ENCODE results near the gene SLC9A9. TPM values are rescaled to one million over a fixed set of nuclear protein-coding genes. Genes with fewer than 3 reads are reported as not detected.

Gene SLC9A9
- total RNA-seq, 2 experiments from 2014 or later, result 1.3 to 1.6 TPM

- Mint-ChIP-seq H3K27ac (no peak overlapping the region), H3K36me3 (no peaks in the 10 kb centered on the region), H3K4me3 (no peak overlapping the region), H3K9me3 (no peaks in the 10 kb centered on the region), H3K27me3 (no peaks in the 10 kb centered on the region), H3K4me1 (ENCODE audit: low read depth) (peaks cover 48% of the 10 kb centered on the region)
- ChIA-PET CTCF (interaction anchor here (0.7 kb wide), 1 partner anchor 69 kb away, joined by 3 read pairs; no protein-coding TSS in a partner anchor), POLR2A (no interaction called here)
- intact Hi-C loops (cut with micrococcal nuclease), result no loop called here
- DNase-seq, result no peak
Measured at GRCh38 chr3:143822798-143823197, 25.5 kb downstream of the SLC9A9 start.

- intact Hi-C loops (cut with micrococcal nuclease), result no loop called here
- H3K4me3 Mint-ChIP-seq, result no peak overlapping the region
- no peaks in the 10 kb centered on the region for H3K27me3 Mint-ChIP-seq
- H3K4me1 Mint-ChIP-seq (ENCODE audit: low read depth), result peaks cover 48% of the 10 kb centered on the region
- DNase-seq, result no peak
- POLR2A ChIA-PET, result no interaction called here
- H3K36me3 Mint-ChIP-seq, result no peaks in the 10 kb centered on the region
- CTCF ChIA-PET, result no interaction called here
- H3K27ac Mint-ChIP-seq, result no peak overlapping the region
- H3K9me3 Mint-ChIP-seq, result no peaks in the 10 kb centered on the region
Measured at GRCh38 chr3:143822374-143822773, 25.9 kb downstream of the SLC9A9 start.

GRCh38 chr3:143821862-143822261 is 26.4 kb downstream of the SLC9A9 start:
- ChIA-PET CTCF (no interaction called here), POLR2A (no interaction called here)
- Mint-ChIP-seq H3K36me3 (no peaks in the 10 kb centered on the region), H3K9me3 (no peaks in the 10 kb centered on the region), H3K27ac (no peak overlapping the region), H3K4me1 (ENCODE audit: low read depth) (peaks cover 46% of the 10 kb centered on the region), H3K27me3 (no peaks in the 10 kb centered on the region), H3K4me3 (no peak overlapping the region)
- peak; percentile 16 for DNase-seq
- intact Hi-C loops (cut with micrococcal nuclease), result no loop called here

GRCh38 chr3:143820466-143821221 is 27.6 kb downstream of the SLC9A9 start:
- H3K9me3 Mint-ChIP-seq, result no peaks in the 10 kb centered on the region
- ChIA-PET CTCF (interaction anchor here (1.1 kb wide), 1 partner anchor 48 kb away, joined by 3 read pairs; no protein-coding TSS in a partner anchor), POLR2A (no interaction called here)
- peaks cover 3% of the 10 kb centered on the region for H3K36me3 Mint-ChIP-seq
- intact Hi-C loops (cut with micrococcal nuclease), result no loop called here
- H3K27me3 Mint-ChIP-seq, result no peaks in the 10 kb centered on the region
- H3K4me3 Mint-ChIP-seq, result no peak overlapping the region
- no peak for DNase-seq
- H3K27ac Mint-ChIP-seq, result no peak overlapping the region
- H3K4me1 Mint-ChIP-seq (ENCODE audit: low read depth), result peaks cover 34% of the 10 kb centered on the region

- Mint-ChIP-seq H3K9me3 (no peaks in the 10 kb centered on the region), H3K27ac (no peak overlapping the region), H3K36me3 (peaks cover 3% of the 10 kb centered on the region), H3K4me3 (no peak overlapping the region), H3K4me1 (ENCODE audit: low read depth) (peaks cover 30% of the 10 kb centered on the region), H3K27me3 (no peaks in the 10 kb centered on the region)
- DNase-seq, result no peak
- POLR2A ChIA-PET, result no interaction called here
- intact Hi-C loops (cut with micrococcal nuclease), result no loop called here
- CTCF ChIA-PET, result interaction anchor here (1.1 kb wide), 1 partner anchor 47 kb away, joined by 3 read pairs; no protein-coding TSS in a partner anchor
Measured at GRCh38 chr3:143819890-143820289, 28.4 kb downstream of the SLC9A9 start.

- H3K36me3 Mint-ChIP-seq, result peaks cover 3% of the 10 kb centered on the region
- H3K27ac Mint-ChIP-seq, result peak overlapping the region; percentile 25
- no peak overlapping the region for H3K4me3 Mint-ChIP-seq
- intact Hi-C loops (cut with micrococcal nuclease), result loop anchor here (1.0 kb wide), 2 partner anchors 18 to 34 kb away; partner anchors contain the start of gene SLC9A9
- POLR2A ChIA-PET, result no interaction called here
- CTCF ChIA-PET, result no interaction called here
- H3K4me1 Mint-ChIP-seq (ENCODE audit: low read depth), result peaks cover 13% of the 10 kb centered on the region
- peak; percentile 36 for DNase-seq
- no peaks in the 10 kb centered on the region for H3K9me3 Mint-ChIP-seq
- H3K27me3 Mint-ChIP-seq, result no peaks in the 10 kb centered on the region
Measured at GRCh38 chr3:143814443-143814889, 33.8 kb downstream of the SLC9A9 start.

- peaks cover 20% of the 10 kb centered on the region for H3K4me1 Mint-ChIP-seq (ENCODE audit: low read depth)
- no peak overlapping the region for H3K27ac Mint-ChIP-seq
- intact Hi-C loops (cut with micrococcal nuclease), result no loop called here
- H3K9me3 Mint-ChIP-seq, result no peaks in the 10 kb centered on the region
- ChIA-PET CTCF (no interaction called here), POLR2A (no interaction called here)
- no peak overlapping the region for H3K4me3 Mint-ChIP-seq
- peaks cover 3% of the 10 kb centered on the region for H3K36me3 Mint-ChIP-seq
- DNase-seq, result no peak
- no peaks in the 10 kb centered on the region for H3K27me3 Mint-ChIP-seq
Measured at GRCh38 chr3:143812481-143812880, 35.8 kb downstream of the SLC9A9 start.

- ChIA-PET CTCF (no interaction called here), POLR2A (no interaction called here)
- no peaks in the 10 kb centered on the region for H3K27me3 Mint-ChIP-seq
- DNase-seq, result no peak
- intact Hi-C loops (cut with micrococcal nuclease), result no loop called here
- no peak overlapping the region for H3K27ac Mint-ChIP-seq
- peaks cover 20% of the 10 kb centered on the region for H3K4me1 Mint-ChIP-seq (ENCODE audit: low read depth)
- H3K36me3 Mint-ChIP-seq, result peaks cover 3% of the 10 kb centered on the region
- H3K4me3 Mint-ChIP-seq, result no peak overlapping the region
- no peaks in the 10 kb centered on the region for H3K9me3 Mint-ChIP-seq
Measured at GRCh38 chr3:143811602-143812001, 36.7 kb downstream of the SLC9A9 start.

- Mint-ChIP-seq H3K36me3 (no peaks in the 10 kb centered on the region), H3K27ac (no peak overlapping the region), H3K27me3 (no peaks in the 10 kb centered on the region), H3K9me3 (no peaks in the 10 kb centered on the region), H3K4me1 (ENCODE audit: low read depth) (peaks cover 20% of the 10 kb centered on the region), H3K4me3 (no peak overlapping the region)
- ChIA-PET CTCF (no interaction called here), POLR2A (no interaction called here)
- DNase-seq, result no peak
- intact Hi-C loops (cut with micrococcal nuclease), result no loop called here
Measured at GRCh38 chr3:143810953-143811265, 37.4 kb downstream of the SLC9A9 start.

- H3K27me3 Mint-ChIP-seq, result no peaks in the 10 kb centered on the region
- H3K27ac Mint-ChIP-seq, result no peak overlapping the region
- H3K4me1 Mint-ChIP-seq (ENCODE audit: low read depth), result peaks cover 20% of the 10 kb centered on the region
- no peak for DNase-seq
- intact Hi-C loops (cut with micrococcal nuclease), result no loop called here
- no peaks in the 10 kb centered on the region for H3K9me3 Mint-ChIP-seq
- POLR2A ChIA-PET, result no interaction called here
- no peaks in the 10 kb centered on the region for H3K36me3 Mint-ChIP-seq
- CTCF ChIA-PET, result interaction anchor here (0.6 kb wide), 1 partner anchor 1046 kb away, joined by 4 read pairs; no protein-coding TSS in a partner anchor
- H3K4me3 Mint-ChIP-seq, result no peak overlapping the region
Measured at GRCh38 chr3:143810166-143810952, 37.9 kb downstream of the SLC9A9 start.

- no peaks in the 10 kb centered on the region for H3K9me3 Mint-ChIP-seq
- no peak overlapping the region for H3K4me3 Mint-ChIP-seq
- H3K27ac Mint-ChIP-seq, result no peak overlapping the region
- peaks cover 12% of the 10 kb centered on the region for H3K4me1 Mint-ChIP-seq (ENCODE audit: low read depth)
- ChIA-PET POLR2A (no interaction called here), CTCF (interaction anchor here (0.6 to 1.2 kb wide), 2 partner anchors 141 to 1047 kb away, joined by 4 read pairs; no protein-coding TSS in a partner anchor)
- no peak for DNase-seq
- intact Hi-C loops (cut with micrococcal nuclease), result loop anchor here (2.0 kb wide), 1 partner anchor 16 kb away; no protein-coding TSS in a partner anchor
- H3K27me3 Mint-ChIP-seq, result no peaks in the 10 kb centered on the region
- H3K36me3 Mint-ChIP-seq, result no peaks in the 10 kb centered on the region
Measured at GRCh38 chr3:143809121-143809621, 39.1 kb downstream of the SLC9A9 start.

- no peaks in the 10 kb centered on the region for H3K9me3 Mint-ChIP-seq
- H3K4me1 Mint-ChIP-seq (ENCODE audit: low read depth), result peaks cover 7% of the 10 kb centered on the region
- no peak overlapping the region for H3K4me3 Mint-ChIP-seq
- intact Hi-C loops (cut with micrococcal nuclease), result loop anchor here (1.0 to 2.0 kb wide), 3 partner anchors 17 to 40 kb away; partner anchors contain the start of gene SLC9A9
- ChIA-PET POLR2A (interaction anchor here (0.8 kb wide), 1 partner anchor 163 kb away, joined by 3 read pairs; the partner anchor contains the start of gene DIPK2A), CTCF (interaction anchor here (1.2 kb wide), 1 partner anchor 142 kb away, joined by 4 read pairs; no protein-coding TSS in a partner anchor)
- H3K27me3 Mint-ChIP-seq, result no peaks in the 10 kb centered on the region
- DNase-seq, result no peak
- H3K36me3 Mint-ChIP-seq, result no peaks in the 10 kb centered on the region
- peak overlapping the region; percentile 2 for H3K27ac Mint-ChIP-seq
Measured at GRCh38 chr3:143808030-143808429, 40.2 kb downstream of the SLC9A9 start.
